ENCODE measurements around the gene DAZL.

The DAZL gene

GRCh38 chr3:16606398-16606797, 1.2 kb upstream of the DAZL start:
- 100% methylated on average over 1 of the region's 4 CpGs for WGBS (ENCODE audit: insufficient coverage)
- H3K4me1 ChIP-seq (ENCODE audit: control extremely low read depth in 1 of 4, control insufficient read depth in 4 of 4, insufficient read depth in 4 of 4, low read length in 3 of 4), result no peaks in the 10 kb centered on the region
- no peaks in the 10 kb centered on the region for H3K36me3 ChIP-seq (ENCODE audit: control insufficient read depth in 4 of 4, insufficient read depth in 4 of 4, low read length in 3 of 4)
- H3K27ac ChIP-seq (ENCODE audit: insufficient read depth in 1 of 2, low read depth in 1 of 2, low read length in 2 of 2, poor library complexity in 1 of 2, severe bottlenecking in 2 of 2), result no peak overlapping the region
- H3K9me3 ChIP-seq (ENCODE audit: control extremely low read depth in 1 of 5, control insufficient read depth in 4 of 5, insufficient read depth in 2 of 5, low read depth in 1 of 5, low read length in 4 of 5), result peaks cover 0 to 3% (median 0%) of the 10 kb centered on the region in 5 experiments
- no peak for DNase-seq
- ChIA-PET POLR2A (no interaction called here), CTCF (no interaction called here)
- H3K4me3 ChIP-seq (ENCODE audit: control insufficient read depth in 1 of 7, extremely low read depth in 1 of 7, insufficient read depth in 4 of 7, low read depth in 2 of 7, low read length in 6 of 7), result no peak overlapping the region
- no peaks in the 10 kb centered on the region for H3K27me3 ChIP-seq (replicated peaks in 2 of 5; ENCODE audit: control insufficient read depth in 4 of 5, insufficient read depth in 5 of 5, low read length in 4 of 5)

DNA sequence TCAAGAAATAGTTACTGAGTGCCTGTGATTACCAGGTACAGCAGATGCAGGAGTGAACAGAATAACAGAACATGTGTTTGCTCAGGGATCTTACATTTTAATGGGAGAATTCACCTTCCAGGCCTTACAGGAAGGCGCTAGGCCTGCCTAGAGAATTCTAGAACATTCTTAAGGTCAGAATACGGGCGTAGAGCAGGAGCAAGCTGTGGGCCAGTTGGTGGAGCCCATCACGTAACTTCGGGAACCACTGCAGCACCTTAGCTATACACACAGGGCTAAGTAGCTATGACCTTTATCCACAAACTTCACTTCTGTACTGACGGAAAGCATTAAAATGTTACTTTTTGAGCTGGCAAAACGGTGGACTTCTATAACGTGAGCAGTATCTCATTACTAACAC, 743 bp upstream of the DAZL start:
- CTCF ChIA-PET, result no interaction called here
- no peak for DNase-seq
- H3K4me3 ChIP-seq (ENCODE audit: control insufficient read depth in 1 of 7, extremely low read depth in 1 of 7, insufficient read depth in 4 of 7, low read depth in 2 of 7, low read length in 6 of 7), result no peak overlapping the region
- no peaks in the 10 kb centered on the region for H3K27me3 ChIP-seq (replicated peaks in 2 of 5; ENCODE audit: control insufficient read depth in 4 of 5, insufficient read depth in 5 of 5, low read length in 4 of 5)
- H3K36me3 ChIP-seq (ENCODE audit: control insufficient read depth in 4 of 4, insufficient read depth in 4 of 4, low read length in 3 of 4), result no peaks in the 10 kb centered on the region
- WGBS (ENCODE audit: insufficient coverage), result 96% methylated on average over 8 of the region's 8 CpGs
- H3K9me3 ChIP-seq (ENCODE audit: control extremely low read depth in 1 of 5, control insufficient read depth in 4 of 5, insufficient read depth in 2 of 5, low read depth in 1 of 5, low read length in 4 of 5), result peaks cover 0 to 3% (median 0%) of the 10 kb centered on the region in 5 experiments
- H3K27ac ChIP-seq (ENCODE audit: insufficient read depth in 1 of 2, low read depth in 1 of 2, low read length in 2 of 2, poor library complexity in 1 of 2, severe bottlenecking in 2 of 2), result no peak overlapping the region
- POLR2A ChIA-PET, result no interaction called here
- H3K4me1 ChIP-seq (ENCODE audit: control extremely low read depth in 1 of 4, control insufficient read depth in 4 of 4, insufficient read depth in 4 of 4, low read length in 3 of 4), result peaks cover 0 to 2% (median 0%) of the 10 kb centered on the region in 4 experiments

DNA sequence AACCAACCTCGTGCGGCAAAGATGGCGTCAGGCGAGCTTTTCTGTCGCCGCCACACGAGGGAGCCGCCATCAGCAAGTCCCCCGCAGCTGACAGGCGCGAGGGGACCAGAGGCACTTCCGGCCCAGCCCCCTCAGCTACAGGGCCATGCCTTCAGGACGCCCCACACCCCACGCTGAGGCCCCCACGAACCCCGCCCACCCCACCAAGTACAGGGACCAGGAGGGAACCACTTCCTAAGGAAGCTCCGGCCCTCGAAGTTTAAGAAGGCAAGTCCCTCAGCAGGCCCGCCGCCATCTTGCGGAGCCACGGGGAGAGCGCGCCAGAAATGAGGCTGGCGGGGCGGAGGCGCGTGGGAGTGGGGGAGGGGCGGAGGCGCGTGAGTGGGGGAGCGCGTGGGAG, 790 bp downstream of the DAZL start:
- 97% methylated on average over 12 of the region's 33 CpGs for WGBS (ENCODE audit: insufficient coverage)
- ChIA-PET POLR2A (no interaction called here), CTCF (no interaction called here)
- H3K27me3 ChIP-seq (replicated peaks in 2 of 5; ENCODE audit: control insufficient read depth in 4 of 5, insufficient read depth in 5 of 5, low read length in 4 of 5), result no peaks in the 10 kb centered on the region
- H3K9me3 ChIP-seq (ENCODE audit: control extremely low read depth in 1 of 5, control insufficient read depth in 4 of 5, insufficient read depth in 2 of 5, low read depth in 1 of 5, low read length in 4 of 5), result peaks cover 0 to 3% (median 0%) of the 10 kb centered on the region in 5 experiments
- no peaks in the 10 kb centered on the region for H3K36me3 ChIP-seq (ENCODE audit: control insufficient read depth in 4 of 4, insufficient read depth in 4 of 4, low read length in 3 of 4)
- no peak overlapping the region for H3K4me3 ChIP-seq (ENCODE audit: control insufficient read depth in 1 of 7, extremely low read depth in 1 of 7, insufficient read depth in 4 of 7, low read depth in 2 of 7, low read length in 6 of 7)
- peaks cover 0 to 3% (median 0%) of the 10 kb centered on the region in 4 experiments for H3K4me1 ChIP-seq (ENCODE audit: control extremely low read depth in 1 of 4, control insufficient read depth in 4 of 4, insufficient read depth in 4 of 4, low read length in 3 of 4)
- H3K27ac ChIP-seq (ENCODE audit: insufficient read depth in 1 of 2, low read depth in 1 of 2, low read length in 2 of 2, poor library complexity in 1 of 2, severe bottlenecking in 2 of 2), result no peak overlapping the region
- DNase-seq, result no peak

GRCh38 chr3:16601537-16602005, 3.7 kb downstream of the DAZL start:
- DNase-seq, result no peak
- no peaks in the 10 kb centered on the region for H3K27me3 ChIP-seq (replicated peaks in 2 of 5; ENCODE audit: control insufficient read depth in 4 of 5, insufficient read depth in 5 of 5, low read length in 4 of 5)
- no peak overlapping the region for H3K27ac ChIP-seq (ENCODE audit: insufficient read depth in 1 of 2, low read depth in 1 of 2, low read length in 2 of 2, poor library complexity in 1 of 2, severe bottlenecking in 2 of 2)
- ChIA-PET POLR2A (no interaction called here), CTCF (interaction anchor here (0.9 to 5.0 kb wide), 9 partner anchors 9 to 812 kb away, joined by 3 to 42 read pairs (median 4); no protein-coding TSS in a partner anchor)
- no peak overlapping the region for H3K4me3 ChIP-seq (ENCODE audit: control insufficient read depth in 1 of 7, extremely low read depth in 1 of 7, insufficient read depth in 4 of 7, low read depth in 2 of 7, low read length in 6 of 7)
- no CpG with 5 or more reads among the region's 3 CpGs for WGBS (ENCODE audit: insufficient coverage)
- H3K4me1 ChIP-seq (ENCODE audit: control extremely low read depth in 1 of 4, control insufficient read depth in 4 of 4, insufficient read depth in 4 of 4, low read length in 3 of 4), result peaks cover 0 to 3% (median 0%) of the 10 kb centered on the region in 4 experiments
- H3K9me3 ChIP-seq (ENCODE audit: control extremely low read depth in 1 of 5, control insufficient read depth in 4 of 5, insufficient read depth in 2 of 5, low read depth in 1 of 5, low read length in 4 of 5), result peaks cover 0 to 3% (median 0%) of the 10 kb centered on the region in 5 experiments
- H3K36me3 ChIP-seq (ENCODE audit: control insufficient read depth in 4 of 4, insufficient read depth in 4 of 4, low read length in 3 of 4), result no peaks in the 10 kb centered on the region

DNA sequence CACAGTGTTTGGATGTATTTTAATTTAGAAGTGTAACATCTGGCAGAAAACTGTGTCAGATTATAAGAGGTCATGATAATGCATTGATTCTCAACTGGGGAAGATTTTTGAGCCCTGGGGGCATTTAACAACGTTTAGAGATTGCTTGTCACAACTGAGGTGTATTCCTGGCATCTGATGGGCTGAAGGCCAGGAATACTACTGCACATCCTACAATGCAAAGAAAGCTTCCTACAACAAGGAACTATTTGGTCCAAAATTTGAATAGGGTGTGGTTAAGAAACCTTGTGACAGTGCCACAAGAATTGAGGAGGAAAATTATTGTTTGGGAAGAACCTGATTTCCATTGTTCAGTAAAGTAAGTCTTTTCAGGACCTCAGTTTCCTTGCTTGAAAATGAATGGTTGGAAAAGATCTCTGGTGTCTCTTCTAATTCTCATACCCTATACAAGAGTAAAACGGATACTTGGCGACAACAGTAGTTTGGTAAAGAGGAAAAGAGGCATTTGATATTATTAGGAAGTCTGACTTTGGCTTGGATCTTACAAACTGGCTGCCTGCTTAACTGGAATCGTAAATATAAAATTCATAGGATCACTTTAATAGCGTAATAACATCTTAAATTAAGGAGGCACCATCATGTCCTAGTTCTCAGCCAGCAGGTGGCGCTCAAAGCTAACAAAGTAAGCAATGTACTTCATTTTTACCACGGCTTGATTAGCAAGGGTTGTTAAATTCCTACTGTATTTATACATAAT, 4.3 kb downstream of the DAZL start:
- ChIA-PET CTCF (interaction anchor here (0.8 to 5.0 kb wide), 14 partner anchors 9 to 813 kb away, joined by 3 to 42 read pairs (median 4); no protein-coding TSS in a partner anchor), POLR2A (no interaction called here)
- Histone ChIP-seq H3K27ac (ENCODE audit: insufficient read depth in 1 of 2, low read depth in 1 of 2, low read length in 2 of 2, poor library complexity in 1 of 2, severe bottlenecking in 2 of 2) (no peak overlapping the region), H3K4me3 (ENCODE audit: control insufficient read depth in 1 of 7, extremely low read depth in 1 of 7, insufficient read depth in 4 of 7, low read depth in 2 of 7, low read length in 6 of 7) (no peak overlapping the region), H3K9me3 (ENCODE audit: control extremely low read depth in 1 of 5, control insufficient read depth in 4 of 5, insufficient read depth in 2 of 5, low read depth in 1 of 5, low read length in 4 of 5) (peaks cover 0 to 3% (median 0%) of the 10 kb centered on the region in 5 experiments), H3K4me1 (ENCODE audit: control extremely low read depth in 1 of 4, control insufficient read depth in 4 of 4, insufficient read depth in 4 of 4, low read length in 3 of 4) (peaks cover 0 to 3% (median 0%) of the 10 kb centered on the region in 4 experiments), H3K36me3 (ENCODE audit: control insufficient read depth in 4 of 4, insufficient read depth in 4 of 4, low read length in 3 of 4) (no peaks in the 10 kb centered on the region), H3K27me3 (replicated peaks in 2 of 5; ENCODE audit: control insufficient read depth in 4 of 5, insufficient read depth in 5 of 5, low read length in 4 of 5) (no peaks in the 10 kb centered on the region)
- DNase-seq, result peak; percentile 87 to 94 (median 90)
- no CpG with 5 or more reads among the region's 7 CpGs for WGBS (ENCODE audit: insufficient coverage)

DNA sequence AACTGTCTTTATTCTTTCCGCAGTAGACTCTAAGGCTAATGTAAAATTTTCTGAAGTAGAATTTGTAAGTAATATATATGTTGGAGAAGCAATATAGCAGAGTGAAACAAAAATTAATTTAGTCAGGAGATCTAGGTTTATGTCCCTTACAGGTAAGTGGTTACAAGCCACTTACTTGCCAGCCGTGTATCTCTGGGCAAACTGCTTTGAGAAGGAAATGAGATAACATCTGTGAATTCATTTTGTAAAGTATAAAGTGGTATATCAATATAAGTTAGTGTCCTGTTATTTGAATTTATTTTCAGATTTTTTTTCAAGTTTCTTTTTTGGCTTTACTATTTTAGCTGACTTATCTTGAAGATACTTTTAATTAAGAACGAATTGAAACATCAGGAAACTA, 5.5 kb downstream of the DAZL start:
- POLR2A ChIA-PET, result no interaction called here
- peaks cover 0 to under 1% (median 0%) of the 10 kb centered on the region in 5 experiments for H3K9me3 ChIP-seq (ENCODE audit: control extremely low read depth in 1 of 5, control insufficient read depth in 4 of 5, insufficient read depth in 2 of 5, low read depth in 1 of 5, low read length in 4 of 5)
- H3K27ac ChIP-seq (ENCODE audit: insufficient read depth in 1 of 2, low read depth in 1 of 2, low read length in 2 of 2, poor library complexity in 1 of 2, severe bottlenecking in 2 of 2), result no peak overlapping the region
- DNase-seq, result no peak
- no peaks in the 10 kb centered on the region for H3K36me3 ChIP-seq (ENCODE audit: control insufficient read depth in 4 of 4, insufficient read depth in 4 of 4, low read length in 3 of 4)
- no peak overlapping the region for H3K4me3 ChIP-seq (ENCODE audit: control insufficient read depth in 1 of 7, extremely low read depth in 1 of 7, insufficient read depth in 4 of 7, low read depth in 2 of 7, low read length in 6 of 7)
- CTCF ChIA-PET, result interaction anchor here (0.5 to 5.0 kb wide), 9 partner anchors 10 to 640 kb away, joined by 3 to 42 read pairs (median 3); no protein-coding TSS in a partner anchor
- peaks cover 0 to 3% (median 0%) of the 10 kb centered on the region in 4 experiments for H3K4me1 ChIP-seq (ENCODE audit: control extremely low read depth in 1 of 4, control insufficient read depth in 4 of 4, insufficient read depth in 4 of 4, low read length in 3 of 4)
- H3K27me3 ChIP-seq (replicated peaks in 2 of 5; ENCODE audit: control insufficient read depth in 4 of 5, insufficient read depth in 5 of 5, low read length in 4 of 5), result no peaks in the 10 kb centered on the region
- 0% methylated on average over 1 of the region's 3 CpGs for WGBS (ENCODE audit: insufficient coverage)

- Histone ChIP-seq H3K4me3 (ENCODE audit: control insufficient read depth in 1 of 7, extremely low read depth in 1 of 7, insufficient read depth in 4 of 7, low read depth in 2 of 7, low read length in 6 of 7) (no peak overlapping the region), H3K27me3 (replicated peaks in 2 of 5; ENCODE audit: control insufficient read depth in 4 of 5, insufficient read depth in 5 of 5, low read length in 4 of 5) (no peaks in the 10 kb centered on the region), H3K9me3 (ENCODE audit: control extremely low read depth in 1 of 5, control insufficient read depth in 4 of 5, insufficient read depth in 2 of 5, low read depth in 1 of 5, low read length in 4 of 5) (no peaks in the 10 kb centered on the region), H3K27ac (ENCODE audit: insufficient read depth in 1 of 2, low read depth in 1 of 2, low read length in 2 of 2, poor library complexity in 1 of 2, severe bottlenecking in 2 of 2) (no peak overlapping the region), H3K4me1 (ENCODE audit: control extremely low read depth in 1 of 4, control insufficient read depth in 4 of 4, insufficient read depth in 4 of 4, low read length in 3 of 4) (peaks cover 0 to 3% (median 0%) of the 10 kb centered on the region in 4 experiments), H3K36me3 (ENCODE audit: control insufficient read depth in 4 of 4, insufficient read depth in 4 of 4, low read length in 3 of 4) (no peaks in the 10 kb centered on the region)
- 86% methylated on average over 3 of the region's 5 CpGs for WGBS (ENCODE audit: insufficient coverage)
- DNase-seq, result peak in 2 of 3 donors; percentile 16 to 27
- CTCF ChIA-PET, result interaction anchor here (1.2 kb wide), 1 partner anchor 9 kb away, joined by 3 read pairs; no protein-coding TSS in a partner anchor
- POLR2A ChIA-PET, result interaction anchor here (0.6 kb wide), 1 partner anchor 680 kb away, joined by 3 read pairs; no protein-coding TSS in a partner anchor
Measured at GRCh38 chr3:16596352-16597032, 8.7 kb downstream of the DAZL start.

Measured in common myeloid progenitor, CD34-positive (primary cell).